NCI-H1048 (cell line): ENCODE data around the gene THEM5.

ENCODE experiments used
- DNase-seq: peaks from one replicate; lab custom pipeline; 2025; lab: John Stamatoyannopoulos, UW

Gene THEM5

DNA sequence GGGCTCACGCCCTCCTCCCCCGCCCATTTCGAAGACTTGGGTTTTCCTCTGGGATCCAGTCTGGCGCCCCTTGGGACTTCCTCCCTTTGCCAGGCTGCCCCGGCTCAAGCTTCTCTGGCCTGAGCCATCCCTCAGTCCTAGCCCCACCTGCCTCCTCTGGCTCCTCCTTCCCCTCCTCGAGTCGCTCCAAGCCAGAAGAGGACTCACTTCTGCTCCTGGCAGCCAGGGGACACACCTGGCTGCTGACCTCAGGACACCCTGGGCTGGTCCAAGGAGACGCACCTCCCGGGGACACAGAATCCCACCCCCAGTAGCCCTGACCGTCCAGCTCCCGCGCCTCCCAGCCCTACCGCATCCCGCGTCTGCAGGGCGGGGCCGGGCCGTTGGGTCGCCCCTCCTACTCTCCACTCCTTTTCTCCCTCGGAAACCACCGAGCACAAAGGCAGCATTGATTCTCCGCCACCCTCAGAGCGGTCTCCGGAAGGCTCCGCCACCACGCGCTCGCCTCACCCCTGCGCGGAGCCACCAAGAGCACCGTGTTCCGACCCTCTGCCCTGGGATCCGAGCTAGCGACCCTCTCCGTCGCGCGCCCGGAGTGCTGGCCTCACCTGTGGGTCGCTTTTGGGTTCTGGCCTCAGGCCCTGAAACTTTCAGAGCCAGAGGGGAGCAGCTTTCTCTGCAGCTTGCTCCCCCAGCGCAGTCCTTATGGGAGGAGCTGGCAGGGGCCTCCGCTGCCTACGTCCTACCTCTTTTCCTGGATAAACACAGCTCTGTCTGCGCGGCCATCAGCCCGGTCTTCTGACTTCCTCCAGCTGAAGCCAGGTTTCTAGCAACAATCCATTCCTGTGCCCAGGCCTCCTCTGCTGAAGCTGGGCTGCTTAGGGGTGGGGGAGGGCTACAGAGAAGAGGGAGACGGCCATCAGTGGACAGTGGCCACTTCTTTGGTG lies 13.8 kb downstream of the THEM5 start, which contains the start of gene C2CD4D:
Gene C2CD4D, minus strand, starts transcription at position 364 of the 947 bp plus-strand sequence. CDS start 831 bp downstream, outside the sequence.
- peak; percentile 60 for DNase-seq

DNA sequence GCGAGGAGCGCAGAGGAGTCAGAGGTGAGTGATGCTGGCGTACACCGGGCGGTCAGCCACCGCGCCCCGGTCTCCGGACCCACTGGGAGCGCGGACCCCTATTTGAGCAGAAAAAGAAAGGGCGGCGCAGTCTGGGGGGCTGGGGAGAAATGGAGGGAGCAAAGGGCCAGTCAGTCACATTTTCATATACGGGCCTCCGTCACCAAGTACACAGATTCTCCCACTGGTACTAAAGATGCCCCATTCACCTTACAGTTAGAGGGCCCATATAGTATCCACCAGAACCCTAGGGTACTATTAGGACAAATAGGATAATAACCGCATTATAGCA lies 14.5 kb downstream of the THEM5 start:
- no peak for DNase-seq

GRCh38 chr1:151838222-151839081 lies 15.1 kb downstream of the THEM5 start:
- no peak for DNase-seq

- DNase-seq, result no peak
Measured at GRCh38 chr1:151837884-151838221, 15.7 kb downstream of the THEM5 start.

DNA sequence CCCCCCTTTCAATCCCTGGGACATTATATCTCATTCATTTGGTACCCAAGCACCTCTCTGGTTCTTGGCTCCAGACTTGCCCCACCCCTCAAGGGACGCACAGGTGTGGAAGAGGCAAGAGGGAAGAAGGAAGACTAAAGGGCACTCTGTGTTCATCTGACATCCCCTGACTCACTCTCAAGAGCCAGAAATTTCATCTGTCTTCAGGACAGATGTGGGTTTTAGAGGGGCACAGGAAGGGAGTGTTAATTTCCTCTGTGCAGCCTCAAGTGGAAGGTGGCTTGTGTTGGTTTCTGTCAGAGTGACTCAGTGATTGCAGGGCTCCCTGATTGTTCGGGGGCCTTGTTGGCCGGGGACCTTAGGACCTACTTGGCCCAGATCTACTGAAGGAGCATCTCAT lies 16.3 kb downstream of the THEM5 start:
- no peak for DNase-seq

DNA sequence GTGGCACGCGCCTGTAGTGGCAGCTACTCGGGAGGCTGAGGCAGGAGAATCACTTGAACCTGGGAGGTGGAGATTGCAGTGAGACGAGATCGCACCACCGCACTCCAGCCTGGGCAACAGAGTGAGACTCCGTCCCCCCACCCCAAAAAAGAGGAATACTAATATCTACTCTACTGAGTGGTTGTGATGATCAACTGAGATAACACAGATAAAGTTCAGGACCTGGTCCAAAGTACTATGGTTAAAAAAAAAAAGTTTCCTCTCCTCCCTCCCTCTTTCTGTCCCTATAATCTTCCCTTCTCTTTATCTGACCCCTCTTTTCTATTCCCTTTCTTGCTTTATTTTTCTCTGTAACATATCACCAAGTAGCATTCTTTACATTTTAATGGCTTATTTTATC lies 17.9 kb downstream of the THEM5 start:
- DNase-seq, result no peak

- DNase-seq, result no peak
Measured at GRCh38 chr1:151834239-151834638, 19.3 kb downstream of the THEM5 start.

- DNase-seq, result no peak
Measured at GRCh38 chr1:151833172-151833900, 20.2 kb downstream of the THEM5 start.

DNA sequence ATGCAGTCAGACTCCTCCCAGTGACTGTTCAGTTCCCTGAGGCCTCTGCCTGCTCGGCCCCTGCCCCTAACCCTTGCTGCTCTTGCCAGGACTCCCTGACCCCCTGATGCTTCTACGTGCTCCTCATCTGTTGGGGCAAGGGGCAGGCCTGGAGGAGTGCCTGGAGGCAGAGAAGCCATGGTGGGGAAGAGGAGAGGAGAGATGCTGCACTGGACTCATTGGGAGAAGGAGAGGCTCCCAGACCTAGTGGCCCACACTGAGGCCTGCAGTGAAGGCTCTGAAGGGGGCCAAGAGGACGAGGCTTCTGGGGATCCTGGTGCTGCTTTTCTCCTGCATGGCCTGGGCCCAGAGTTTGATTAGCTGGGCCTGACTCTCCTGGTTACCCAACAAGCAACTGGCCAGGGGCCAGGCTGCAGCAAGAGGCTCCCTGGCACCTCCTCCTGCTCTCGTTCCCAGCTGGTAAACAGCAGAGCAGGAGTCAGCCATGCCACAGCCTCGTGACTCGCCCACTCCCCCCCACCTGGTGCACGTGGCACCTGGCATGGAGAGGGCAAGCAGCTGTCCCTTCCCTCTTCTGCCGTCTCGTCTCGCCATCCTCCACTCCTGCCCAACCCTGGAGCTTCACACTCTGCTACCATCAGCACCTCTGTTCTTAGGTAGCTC lies 21.1 kb downstream of the THEM5 start:
- DNase-seq, result no peak

- DNase-seq, result no peak
Measured at GRCh38 chr1:151831605-151832004, 21.9 kb downstream of the THEM5 start, which contains the start of gene RORC. TSS of gene RORC (minus strand) at chr1:151831802. CDS start at chr1:151831764, 38 bp downstream.

DNA sequence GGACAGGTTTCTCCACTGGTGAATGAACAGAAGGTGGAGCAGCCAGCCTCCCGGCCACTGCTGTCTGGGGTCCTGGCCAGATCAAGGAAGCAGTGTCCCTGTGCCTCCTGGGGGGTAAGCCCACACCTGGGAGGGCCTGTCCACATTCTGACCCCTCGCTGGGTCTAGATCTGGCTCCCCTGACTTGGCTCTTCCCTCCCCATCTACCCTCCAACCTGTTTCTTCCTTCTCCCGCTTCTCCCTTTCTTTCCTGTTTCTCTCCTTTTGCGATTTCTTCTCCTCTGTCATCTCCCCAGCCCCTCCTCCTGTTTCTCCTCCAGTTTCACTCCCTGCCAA lies 22.3 kb downstream of the THEM5 start:
- DNase-seq, result no peak

DNA sequence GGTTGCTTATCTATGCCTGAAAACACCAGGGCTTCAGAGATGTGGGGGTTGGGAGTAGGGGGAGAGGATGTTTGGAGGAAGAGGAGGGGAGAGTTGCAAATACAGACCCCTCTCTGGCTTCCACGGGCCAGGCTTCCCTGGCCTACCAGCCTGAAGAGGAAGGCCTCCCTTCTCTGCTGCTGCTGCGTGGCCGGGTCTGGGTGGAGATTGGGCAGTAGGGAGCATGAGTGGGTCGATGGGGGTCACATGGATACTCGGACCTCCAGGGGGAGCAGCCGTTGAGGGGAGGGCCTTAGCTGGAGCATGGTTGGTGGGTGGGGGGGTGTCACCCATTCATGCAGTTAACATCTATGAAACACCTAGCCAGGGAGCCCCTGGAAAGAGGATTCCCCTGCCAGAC lies 23.5 kb downstream of the THEM5 start:
- DNase-seq, result no peak

- no peak for DNase-seq
Measured at GRCh38 chr1:151829352-151830046, 24.0 kb downstream of the THEM5 start.

GRCh38 chr1:151828921-151829320 lies 24.6 kb downstream of the THEM5 start:
- DNase-seq, result no peak

DNA sequence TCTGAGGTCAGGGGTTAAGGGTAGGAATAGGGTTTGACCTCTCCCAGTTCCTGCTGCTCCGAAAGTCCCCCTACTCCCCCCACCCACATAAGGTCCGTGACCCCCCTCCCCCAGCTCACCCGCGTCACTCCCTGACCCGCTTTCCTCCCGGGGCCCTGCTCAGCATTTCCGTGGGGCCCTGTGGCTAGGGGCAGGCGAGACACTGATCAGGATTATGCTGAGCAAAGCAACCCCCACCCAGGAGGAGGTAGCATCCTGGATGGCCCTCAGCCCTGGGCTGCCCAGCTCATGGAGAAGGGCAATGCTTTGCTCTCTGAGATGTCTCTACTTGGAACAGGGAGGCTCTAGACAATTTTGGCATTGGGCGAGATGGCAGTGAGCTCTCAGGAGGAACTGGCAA lies 25.7 kb downstream of the THEM5 start:
- DNase-seq, result no peak

- no peak for DNase-seq
Measured at GRCh38 chr1:151825751-151826660, 27.5 kb downstream of the THEM5 start.

DNA sequence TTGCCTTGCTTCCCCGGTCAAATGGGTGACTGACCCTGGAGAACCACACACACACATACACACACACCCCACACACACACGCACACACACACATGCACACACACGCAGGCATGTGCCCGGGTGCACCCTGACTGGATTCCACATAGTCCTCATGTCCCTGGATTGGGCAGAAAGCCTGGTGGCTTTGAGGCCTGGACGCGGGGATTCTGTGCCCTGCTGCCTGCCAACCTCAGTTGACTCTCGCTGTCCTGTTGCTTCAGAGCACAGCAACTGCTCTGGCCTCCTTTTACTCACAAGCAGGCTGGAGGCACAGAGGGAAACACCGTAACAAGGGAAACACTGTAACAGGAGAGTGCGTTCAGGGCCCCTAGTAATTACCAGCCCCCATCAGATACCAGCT lies 28.3 kb downstream of the THEM5 start:
- no peak for DNase-seq

- DNase-seq, result no peak
Measured at GRCh38 chr1:151823175-151823574, 30.3 kb downstream of the THEM5 start.

DNA sequence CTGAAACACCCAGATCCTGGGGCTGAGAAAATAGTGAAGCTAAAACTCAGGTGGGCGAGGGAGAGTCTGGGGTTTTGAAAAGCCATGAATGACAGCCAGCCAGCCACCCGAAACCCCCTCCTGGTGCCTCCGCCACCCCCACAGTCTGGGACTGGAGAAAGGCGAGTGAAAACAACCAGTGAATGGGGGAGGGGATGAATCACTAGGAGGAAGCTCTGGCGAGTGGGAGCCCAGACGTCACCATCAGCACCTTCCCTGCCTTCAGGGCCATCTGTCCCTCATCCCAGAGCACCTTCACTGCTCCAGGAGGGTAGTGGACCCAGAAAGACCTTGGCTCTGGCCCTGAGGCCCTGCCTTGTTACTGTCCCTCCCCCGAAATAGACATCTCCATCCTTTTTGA lies 31.1 kb downstream of the THEM5 start:
- DNase-seq, result no peak

- no peak for DNase-seq
Measured at GRCh38 chr1:151820940-151821339, 32.6 kb downstream of the THEM5 start.
